Gastroesophageal sphincter (tissue), 4 donors: ENCODE data around the gene ENTHD1. TPM values are rescaled to one million over a fixed set of nuclear protein-coding genes. Genes with fewer than 3 reads are reported as not detected.

Experiments
- ATAC-seq: fragments of 150-250 bp; one replicate; pipeline ENCODE4 v1.9.1; 2016; ENCODE audit warnings: mild to moderate bottlenecking, moderate library complexity
- H3K27ac ChIP-seq, 4 donors: fragments of 200-600 bp; sonication (generic) in 3 of 4; 1 replicate in 3 of 4; 2 replicates in 1 of 4; pipeline ENCODE4 v1.5.1; 2016 to 2019
- H3K27me3 ChIP-seq: fragments of 200-600 bp; sonication (generic); one replicate; pipeline ENCODE4 v1.5.1; 2019
- H3K36me3 ChIP-seq, 2 donors: fragments of 200-600 bp; sonication (generic); one replicate each; pipeline ENCODE4 v1.5.1; 2019; ENCODE audit warnings: control low read depth in 1 of 2
- H3K4me1 ChIP-seq, 3 donors: fragments of 200-600 bp; sonication (generic); 1 replicate in 2 of 3; 2 replicates in 1 of 3; pipeline ENCODE4 v1.5.1; 2016 to 2019; ENCODE audit warnings: control low read depth in 2 of 3
- H3K4me3 ChIP-seq, 2 donors: fragments of 200-600 bp; sonication (generic); one replicate each; pipeline ENCODE4 v1.5.1; 2019; ENCODE audit warnings: mild to moderate bottlenecking in 1 of 2, moderate library complexity in 1 of 2
- H3K9me3 ChIP-seq, 3 donors: fragments of 200-600 bp; sonication (generic); one replicate each; pipeline ENCODE4 v1.5.1; 2017 to 2019; ENCODE audit warnings: control low read depth in 2 of 3
- EP300 ChIP-seq: sonication (generic); formaldehyde crosslinking; IDR thresholded peaks from one replicate; pipeline ENCODE4 v1.6.1; 2017; ENCODE audit warnings: antibody characterized with exemption, mild to moderate bottlenecking
- POLR2A ChIP-seq, 2 donors: fragments of 450-650 bp; IDR thresholded peaks; one replicate each; pipeline ENCODE4 v1.6.1; 2017; ENCODE audit warnings: antibody characterized with exemption in 2 of 2, mild to moderate bottlenecking in 2 of 2, moderate library complexity in 1 of 2
- POLR2AphosphoS5 ChIP-seq: sonication (generic); formaldehyde crosslinking; IDR thresholded peaks from one replicate; pipeline ENCODE4 v1.6.1; 2017; ENCODE audit warnings: antibody characterized with exemption
- WGBS, 2 donors: methylation state at CpG; one replicate each; pipeline ENCODE4 v1.1.5; 2018; ENCODE audit warnings: low coverage in 1 of 2; 5-methylcytosine and 5-hydroxymethylcytosine counted together
- total RNA-seq, 4 donors: library from RNA; depleted of rRNA; stranded (reverse); fragments of >200 nt; gene quantifications; one replicate each; pipeline ENCODE4 v1.1.0, GENCODE V29; 2016
- TF ChIP-seq, protein P1 (sequence below), 4 experiments: fragments of 200-600 bp in 2 of 4; fragments of 450-650 bp in 2 of 4; sonication (generic) in 1 of 4; IDR thresholded peaks; one replicate each; pipeline ENCODE4 v1.5.1; 2017 to 2019; ENCODE audit warnings: antibody characterized with exemption in 4 of 4, mild to moderate bottlenecking in 2 of 4, moderate library complexity in 2 of 4

The ENTHD1 gene
- total RNA-seq, 4 donors from 2014 or later: 0.47 TPM; not detected in 3

DNA sequence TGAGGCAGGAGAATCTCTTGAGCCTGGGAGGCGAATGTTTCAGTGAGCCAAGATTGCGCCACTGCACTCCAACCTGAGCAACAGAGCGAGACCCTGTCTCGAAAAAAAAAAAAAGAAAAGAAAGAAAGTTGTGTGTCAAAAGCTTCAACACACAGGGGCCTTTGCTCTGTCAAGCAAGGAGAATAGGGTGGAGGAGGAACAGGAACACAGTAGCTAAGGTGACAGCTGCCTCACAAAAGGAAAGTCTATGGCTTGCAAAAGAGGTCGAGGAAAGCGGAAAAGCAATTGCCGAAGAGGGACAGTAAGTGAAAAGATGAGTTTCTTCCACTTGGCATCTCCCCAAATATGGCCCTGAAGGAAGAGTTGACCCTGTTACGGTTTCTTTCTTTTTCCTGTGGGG is 40.2 kb upstream of the ENTHD1 start:
- ATAC-seq: no peak
- 78 to 88% methylated on average over 4 to 7 of the region's 8 CpGs for WGBS, 2 donors
- no peaks in the 10 kb centered on the region for H3K9me3 ChIP-seq
- H3K27ac ChIP-seq: no peak overlapping the region
- H3K27me3 ChIP-seq: peaks cover 66% of the 10 kb centered on the region
- H3K4me3 ChIP-seq: no peak overlapping the region
- TF ChIP-seq EP300 (no peak), POLR2AphosphoS5 (no peak), POLR2A (IDR thresholded peaks at IDR 0.05) (no peak)
- TF ChIP-seq, protein P1, sequence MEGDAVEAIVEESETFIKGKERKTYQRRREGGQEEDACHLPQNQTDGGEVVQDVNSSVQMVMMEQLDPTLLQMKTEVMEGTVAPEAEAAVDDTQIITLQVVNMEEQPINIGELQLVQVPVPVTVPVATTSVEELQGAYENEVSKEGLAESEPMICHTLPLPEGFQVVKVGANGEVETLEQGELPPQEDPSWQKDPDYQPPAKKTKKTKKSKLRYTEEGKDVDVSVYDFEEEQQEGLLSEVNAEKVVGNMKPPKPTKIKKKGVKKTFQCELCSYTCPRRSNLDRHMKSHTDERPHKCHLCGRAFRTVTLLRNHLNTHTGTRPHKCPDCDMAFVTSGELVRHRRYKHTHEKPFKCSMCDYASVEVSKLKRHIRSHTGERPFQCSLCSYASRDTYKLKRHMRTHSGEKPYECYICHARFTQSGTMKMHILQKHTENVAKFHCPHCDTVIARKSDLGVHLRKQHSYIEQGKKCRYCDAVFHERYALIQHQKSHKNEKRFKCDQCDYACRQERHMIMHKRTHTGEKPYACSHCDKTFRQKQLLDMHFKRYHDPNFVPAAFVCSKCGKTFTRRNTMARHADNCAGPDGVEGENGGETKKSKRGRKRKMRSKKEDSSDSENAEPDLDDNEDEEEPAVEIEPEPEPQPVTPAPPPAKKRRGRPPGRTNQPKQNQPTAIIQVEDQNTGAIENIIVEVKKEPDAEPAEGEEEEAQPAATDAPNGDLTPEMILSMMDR (IDR thresholded peaks at IDR 0.05): no peak
- no peaks in the 10 kb centered on the region for H3K36me3 ChIP-seq
- no peaks in the 10 kb centered on the region for H3K4me1 ChIP-seq

DNA sequence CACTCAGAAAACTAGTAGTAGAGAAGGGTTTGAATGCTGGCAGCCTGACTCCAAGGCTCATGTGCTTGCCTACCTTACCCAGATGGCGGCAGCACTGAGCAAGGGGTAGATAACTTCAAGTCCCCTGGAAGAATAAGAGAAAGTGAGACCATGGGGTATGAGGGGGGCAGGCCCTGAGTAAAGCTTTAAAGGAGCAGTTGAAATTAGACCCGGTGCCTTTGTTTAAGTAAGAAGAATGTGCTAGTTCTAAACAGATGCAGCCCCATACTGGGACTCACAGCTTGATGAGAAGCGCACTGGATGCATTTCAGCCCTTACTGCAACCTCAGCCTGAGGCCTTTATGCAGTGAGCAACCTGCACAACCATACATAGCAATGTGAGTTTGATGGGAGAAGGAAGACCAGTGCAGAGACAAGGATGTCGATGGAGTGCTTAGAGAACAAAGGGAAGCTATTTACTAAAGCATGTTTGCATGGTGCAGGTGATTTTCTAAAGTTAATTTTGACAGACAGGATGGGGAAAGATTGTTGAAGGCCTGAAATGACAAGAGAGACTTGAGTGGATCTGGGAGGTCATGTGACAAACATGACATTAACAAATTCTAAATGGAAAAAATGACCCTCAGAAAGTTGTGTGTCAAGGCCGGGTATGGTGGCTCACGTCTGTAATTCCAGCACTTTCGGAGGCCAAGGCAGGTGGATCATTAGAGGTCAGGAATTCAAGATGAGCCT is 39.5 kb upstream of the ENTHD1 start:
- 67 to 68% methylated on average over 6 to 7 of the region's 7 CpGs for WGBS, 2 donors
- Histone ChIP-seq H3K27ac (no peak overlapping the region), H3K36me3 (no peaks in the 10 kb centered on the region), H3K4me3 (no peak overlapping the region), H3K27me3 (peaks cover 66% of the 10 kb centered on the region), H3K4me1 (no peaks in the 10 kb centered on the region), H3K9me3 (no peaks in the 10 kb centered on the region)
- ATAC-seq: no peak
- TF ChIP-seq, protein P1 (IDR thresholded peaks at IDR 0.05): peak in 1 of 4 experiments; percentile 22
- no peak for TF ChIP-seq POLR2A (IDR thresholded peaks at IDR 0.05)

DNA sequence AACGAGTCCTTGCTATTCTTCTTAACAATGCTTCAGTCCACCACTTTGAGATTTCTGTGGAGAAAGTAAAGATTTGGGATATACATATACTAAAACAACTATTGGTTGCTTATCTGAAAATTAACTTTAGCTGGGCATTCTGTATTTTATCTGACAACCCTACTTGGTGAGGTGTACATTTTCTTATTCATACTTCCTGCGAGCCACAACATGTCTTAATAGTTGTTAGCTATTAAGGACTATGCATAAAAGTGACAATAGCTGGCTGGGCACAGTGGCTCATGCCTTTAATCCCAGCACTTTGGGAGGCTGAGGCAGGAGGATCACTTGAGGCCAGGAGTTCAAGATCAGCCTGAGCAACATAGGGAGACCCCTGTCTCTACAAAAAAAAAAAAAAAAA is 38.6 kb upstream of the ENTHD1 start:
- no peaks in the 10 kb centered on the region for H3K36me3 ChIP-seq
- H3K4me3 ChIP-seq: no peak overlapping the region
- no peak for ATAC-seq
- peaks cover 59% of the 10 kb centered on the region for H3K27me3 ChIP-seq
- no peaks in the 10 kb centered on the region for H3K4me1 ChIP-seq
- TF ChIP-seq, protein P1 (IDR thresholded peaks at IDR 0.05): no peak
- TF ChIP-seq EP300: no peak
- TF ChIP-seq POLR2AphosphoS5: no peak
- TF ChIP-seq POLR2A (IDR thresholded peaks at IDR 0.05): no peak
- H3K9me3 ChIP-seq: no peaks in the 10 kb centered on the region
- 67 to 100% methylated on average over 1 to 2 of the region's 2 CpGs for WGBS, 2 donors
- no peak overlapping the region for H3K27ac ChIP-seq

DNA sequence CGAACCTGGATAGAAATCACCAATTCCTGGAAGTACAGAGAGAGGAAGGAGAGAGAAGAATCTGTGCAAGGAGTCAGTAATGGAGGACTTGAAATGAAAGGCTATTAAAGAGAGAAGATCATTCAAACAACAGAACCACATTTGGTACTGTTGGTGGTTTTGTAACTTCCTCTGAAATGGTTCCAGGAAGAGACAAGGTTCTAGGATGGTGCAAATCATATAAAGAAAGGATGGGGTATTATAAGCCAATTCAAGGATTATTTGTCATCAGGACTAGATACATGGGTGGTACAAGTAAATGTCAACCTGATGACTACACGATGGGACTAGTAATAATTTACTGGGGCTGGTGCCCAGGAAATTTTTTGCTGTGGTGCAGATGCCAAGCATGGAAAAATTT is 37.7 kb upstream of the ENTHD1 start:
- Histone ChIP-seq H3K4me3 (no peak overlapping the region), H3K9me3 (no peaks in the 10 kb centered on the region), H3K27ac (no peak overlapping the region), H3K36me3 (no peaks in the 10 kb centered on the region), H3K4me1 (no peaks in the 10 kb centered on the region), H3K27me3 (peaks cover 65% of the 10 kb centered on the region)
- TF ChIP-seq POLR2AphosphoS5: no peak
- TF ChIP-seq EP300: no peak
- no peak for TF ChIP-seq POLR2A (IDR thresholded peaks at IDR 0.05)
- TF ChIP-seq, protein P1 (IDR thresholded peaks at IDR 0.05): no peak
- 53 to 65% methylated on average over 1 to 2 of the region's 2 CpGs for WGBS, 2 donors
- ATAC-seq: no peak
